GM18870 (cell line): Measurements from ENCODE around the gene PIP5K1C.

Experiments
- ATAC-seq: cut with Tn5 transposase; IDR thresholded peaks from one replicate; pipeline ENCODE4 v1.9.1; 2021; ENCODE audit warnings: moderate library complexity; ENCODE audit not compliant: unreplicated experiment

The PIP5K1C gene

GRCh38 chr19:3695124-3695733 lies 5.0 kb downstream of the PIP5K1C start:
- no peak for ATAC-seq

DNA sequence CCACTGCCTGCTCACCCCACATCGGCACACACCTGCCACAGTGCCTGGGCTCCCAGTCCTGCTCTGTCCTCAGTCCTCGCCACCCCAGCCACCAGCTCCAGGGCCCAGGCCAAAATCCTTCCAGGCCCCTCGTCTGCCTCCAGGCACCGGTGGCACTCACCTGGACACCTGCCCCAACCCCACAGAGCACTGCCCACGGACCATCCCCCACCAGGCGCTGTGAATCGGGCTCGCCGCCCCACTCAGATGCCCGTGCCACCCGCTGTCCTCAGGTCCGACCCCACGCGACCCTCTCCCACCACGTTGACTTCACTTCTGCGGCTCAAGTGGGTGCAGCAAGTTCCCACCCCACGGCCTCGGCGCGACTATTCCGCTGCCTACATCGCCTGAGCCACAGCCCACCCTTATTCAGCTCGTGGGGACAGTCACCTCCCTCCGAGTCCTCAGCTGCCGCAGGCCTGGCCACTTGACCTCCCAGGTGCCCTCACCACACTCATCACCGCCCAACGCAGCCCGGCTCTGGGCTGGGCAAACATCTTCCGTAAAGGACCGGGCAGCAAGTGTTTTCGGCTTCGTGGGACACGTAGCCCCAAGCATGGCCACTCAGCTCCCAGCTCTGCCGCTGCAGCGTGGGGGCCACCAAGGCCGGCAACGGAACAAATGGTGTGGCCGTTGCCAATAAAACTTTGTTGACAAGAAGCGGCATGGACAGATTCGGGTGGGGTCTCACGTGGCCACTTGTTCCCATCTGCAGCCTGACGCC lies 5.7 kb downstream of the PIP5K1C start:
- no peak for ATAC-seq

- ATAC-seq, result no peak
These were observed 7.0 kb downstream of the PIP5K1C start for GRCh38 chr19:3693025-3693925.

GRCh38 chr19:3692141-3693024 lies 7.9 kb downstream of the PIP5K1C start:
- ATAC-seq, result no peak

GRCh38 chr19:3691726-3692125 lies 8.5 kb downstream of the PIP5K1C start:
- no peak for ATAC-seq

GRCh38 chr19:3691372-3691716 lies 8.9 kb downstream of the PIP5K1C start:
- no peak for ATAC-seq

GRCh38 chr19:3690551-3691371 lies 9.5 kb downstream of the PIP5K1C start:
- ATAC-seq, result no peak

DNA sequence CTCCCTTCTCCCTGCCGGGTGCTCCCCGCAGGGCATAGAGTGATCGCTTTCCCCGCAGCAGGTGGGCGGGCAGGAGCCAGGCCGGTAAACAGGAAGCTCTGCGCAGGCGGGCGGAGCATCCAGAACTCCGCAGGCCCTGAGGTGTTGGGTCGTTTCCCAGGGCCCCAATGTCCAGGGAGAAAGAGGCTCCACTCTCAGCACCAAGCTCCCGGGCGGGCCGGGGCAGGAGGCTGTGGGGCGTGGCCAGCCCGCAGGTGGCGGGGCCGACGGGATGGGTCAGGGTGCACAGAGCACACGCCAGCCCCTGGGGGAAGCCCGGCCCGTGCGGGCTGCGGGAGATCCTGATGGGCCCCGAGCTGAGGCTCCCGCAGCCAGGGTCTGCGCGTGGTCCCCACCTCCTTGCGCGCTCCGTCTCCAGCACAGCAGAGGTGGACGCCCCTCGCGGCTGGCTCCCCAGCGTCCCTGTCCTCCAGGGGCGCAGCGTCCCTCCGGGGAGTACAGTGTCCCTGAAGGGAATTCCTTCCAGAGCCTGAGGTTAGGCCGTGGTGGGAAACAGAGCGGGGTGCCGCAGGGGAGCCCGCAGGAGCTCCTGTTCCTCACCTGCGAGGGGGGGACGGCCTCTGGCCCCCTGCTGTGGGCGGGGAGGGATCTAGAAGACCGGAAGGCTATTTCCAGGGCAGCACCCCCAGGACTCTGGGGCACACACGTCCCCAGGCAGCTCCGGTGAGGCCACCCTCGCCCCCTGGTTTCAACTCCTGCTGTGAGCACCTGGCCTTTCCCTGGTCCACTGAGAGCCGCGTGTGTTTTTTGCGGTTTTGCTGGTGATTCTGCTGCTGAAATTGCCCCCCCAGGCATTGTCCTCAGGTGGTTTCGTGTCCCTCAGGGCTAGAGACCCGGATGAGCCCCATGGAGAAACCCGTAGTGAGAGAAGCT lies 12.2 kb downstream of the PIP5K1C start:
- no peak for ATAC-seq

GRCh38 chr19:3687393-3687773 lies 12.9 kb downstream of the PIP5K1C start:
- no peak for ATAC-seq

GRCh38 chr19:3684817-3685410 lies 15.4 kb downstream of the PIP5K1C start:
- ATAC-seq, result no peak

GRCh38 chr19:3684054-3684816 lies 16.0 kb downstream of the PIP5K1C start:
- no peak for ATAC-seq

DNA sequence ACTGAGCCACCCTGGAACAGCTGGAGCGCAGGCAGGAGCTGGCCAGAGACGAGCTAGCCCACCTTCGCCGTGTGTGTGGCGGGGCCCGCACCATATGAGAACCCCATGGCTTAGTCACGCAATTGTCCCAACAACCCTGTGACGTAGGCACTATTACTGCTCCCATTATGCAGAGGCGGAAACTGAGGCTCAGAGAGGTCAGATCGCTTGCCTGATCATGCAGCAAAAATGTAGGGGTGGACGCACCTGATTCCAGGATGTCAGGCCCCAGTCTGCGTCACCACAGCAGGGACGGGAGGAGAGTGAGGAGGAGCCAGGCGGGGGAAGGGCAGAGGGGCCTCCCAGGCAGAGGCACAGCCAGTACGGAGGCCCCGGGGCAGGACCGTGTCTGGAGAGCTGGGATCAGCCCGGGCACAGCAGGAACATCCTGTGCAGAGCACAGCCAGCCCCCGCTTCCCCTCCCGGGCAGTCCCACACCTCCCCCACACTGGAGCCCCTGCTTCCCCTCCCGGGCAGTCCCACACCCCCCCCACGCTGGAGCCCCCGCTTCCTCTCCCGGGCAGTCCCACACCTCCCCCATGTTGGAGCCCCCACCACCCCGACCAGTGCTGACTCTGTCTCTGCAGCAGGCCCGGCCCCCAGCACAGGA lies 16.7 kb downstream of the PIP5K1C start:
- ATAC-seq, result no peak

GRCh38 chr19:3682741-3683404 lies 17.4 kb downstream of the PIP5K1C start:
- no peak for ATAC-seq

DNA sequence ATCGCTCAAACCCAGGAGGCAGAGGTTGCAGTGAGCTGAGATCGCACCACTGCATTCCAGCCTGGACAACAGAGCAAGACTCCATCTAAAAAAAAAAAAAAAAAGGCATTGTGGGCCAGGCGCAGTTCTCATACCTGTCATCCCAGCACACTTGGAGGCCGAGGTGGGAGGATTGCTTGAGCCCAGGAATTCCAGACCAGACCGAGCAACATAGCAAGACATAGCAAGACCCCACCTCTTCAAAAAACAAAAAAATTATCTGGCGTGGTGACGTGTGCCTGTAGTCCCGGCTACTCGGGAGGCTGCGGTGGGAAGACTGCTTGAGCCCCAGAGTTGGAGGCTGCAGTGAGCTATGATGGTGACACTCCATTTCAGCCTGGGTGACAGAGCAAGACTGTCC lies 18.0 kb downstream of the PIP5K1C start:
- no peak for ATAC-seq

DNA sequence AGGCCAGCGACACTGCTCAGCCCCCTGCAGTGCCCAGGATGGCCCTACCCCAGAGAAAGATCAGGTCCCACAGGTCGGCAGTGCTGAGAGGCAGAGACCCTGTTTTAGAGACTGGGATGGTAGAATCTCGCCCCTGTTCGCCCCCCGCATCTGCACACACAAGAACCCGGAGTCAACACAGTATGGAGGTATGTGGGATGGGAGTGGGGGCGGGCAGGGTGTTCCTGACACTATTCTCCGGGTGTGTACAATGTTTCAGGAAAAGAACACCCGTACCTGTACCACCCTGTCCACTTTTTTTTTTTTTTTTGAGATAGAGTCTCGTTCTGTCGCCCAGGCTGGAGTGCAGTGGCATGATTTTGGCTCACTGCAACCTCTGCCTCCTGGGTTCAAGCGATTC lies 19.3 kb downstream of the PIP5K1C start:
- no peak for ATAC-seq

- no peak for ATAC-seq
These were observed 20.7 kb downstream of the PIP5K1C start for GRCh38 chr19:3679581-3679980.

DNA sequence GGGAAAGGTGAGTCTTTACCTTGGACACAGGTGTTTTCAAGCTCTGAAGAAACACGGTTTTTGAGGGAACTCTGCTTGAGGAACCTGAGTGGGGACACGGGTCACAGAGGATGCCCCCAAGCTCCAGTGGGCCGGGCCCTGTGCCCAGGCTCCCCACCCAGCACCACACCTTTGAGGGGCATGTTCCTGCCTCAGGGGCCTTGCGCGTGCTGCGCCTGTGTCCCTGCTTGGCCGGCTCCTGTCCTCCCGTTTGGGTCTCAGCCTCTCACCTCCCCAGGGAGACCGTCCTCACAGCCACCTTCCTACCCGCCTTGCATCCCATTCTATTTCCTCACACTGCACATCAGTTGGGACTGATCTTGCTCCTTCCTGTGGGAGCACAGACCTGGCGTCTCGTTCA lies 21.1 kb downstream of the PIP5K1C start:
- ATAC-seq, result no peak
